Measurements from ENCODE around the gene MMP1. TPM values are rescaled to one million over a fixed set of nuclear protein-coding genes. Genes with fewer than 3 reads are reported as not detected.

Gene MMP1
- total RNA-seq, 1 donor, result 0.72 TPM

GRCh38 chr11:102799681-102800340, 1.9 kb upstream of the MMP1 start:
- Histone ChIP-seq H3K4me2 (ENCODE audit: insufficient read depth, low read length) (no peak overlapping the region), H3K27ac (ENCODE audit: low read depth, low read length) (no peak overlapping the region), H3K4me1 (ENCODE audit: insufficient read depth, low read length) (peaks cover 8% of the 10 kb centered on the region)

GRCh38 chr11:102794382-102794781, 3.6 kb downstream of the MMP1 start:
- peak; percentile 60 for TF ChIP-seq CTCF (IDR thresholded peaks at IDR 0.05; ENCODE audit: extremely low read depth, low read depth, low read length)
- no peaks in the 10 kb centered on the region for H3K4me1 ChIP-seq (ENCODE audit: insufficient read depth, low read length)
- no peaks in the 10 kb centered on the region for H3K79me2 ChIP-seq (ENCODE audit: insufficient read depth, low read length)
- no peaks in the 10 kb centered on the region for H3K36me3 ChIP-seq (ENCODE audit: insufficient read depth, low read length)
- no peak overlapping the region for H2AFZ ChIP-seq (ENCODE audit: low read length)
- no peak overlapping the region for H3K4me3 ChIP-seq (ENCODE audit: insufficient read depth, low read length)
- no peaks in the 10 kb centered on the region for H4K20me1 ChIP-seq (ENCODE audit: insufficient read depth, low read length)
- no peaks in the 10 kb centered on the region for H3K9me3 ChIP-seq (ENCODE audit: low read depth, low read length)
- H3K27ac ChIP-seq (ENCODE audit: low read depth, low read length), result no peak overlapping the region
- DNase-seq (ENCODE audit: insufficient read length, low spot score, missing footprints), result peak; percentile 11
- no peaks in the 10 kb centered on the region for H3K27me3 ChIP-seq (ENCODE audit: insufficient read depth, low read length)
- H3K4me2 ChIP-seq (ENCODE audit: insufficient read depth, low read length), result no peak overlapping the region

More at GRCh38 chr11:102799681-102800340, 1.9 kb upstream of the MMP1 start:
- Histone ChIP-seq H2AFZ (ENCODE audit: low read length) (peak overlapping the region; percentile 17), H3K79me2 (ENCODE audit: insufficient read depth, low read length) (no peaks in the 10 kb centered on the region), H3K36me3 (ENCODE audit: insufficient read depth, low read length) (no peaks in the 10 kb centered on the region), H3K4me3 (ENCODE audit: insufficient read depth, low read length) (no peak overlapping the region), H3K9me3 (ENCODE audit: low read depth, low read length) (no peaks in the 10 kb centered on the region), H4K20me1 (ENCODE audit: insufficient read depth, low read length) (no peaks in the 10 kb centered on the region), H3K27me3 (ENCODE audit: insufficient read depth, low read length) (no peaks in the 10 kb centered on the region)
- no peak for TF ChIP-seq CTCF (IDR thresholded peaks at IDR 0.05; ENCODE audit: extremely low read depth, low read depth, low read length)
- no peak for DNase-seq (ENCODE audit: insufficient read length, low spot score, missing footprints)

- H2AFZ ChIP-seq (ENCODE audit: low read length), result no peak overlapping the region
- H3K27me3 ChIP-seq (ENCODE audit: insufficient read depth, low read length), result no peaks in the 10 kb centered on the region
- no peaks in the 10 kb centered on the region for H3K36me3 ChIP-seq (ENCODE audit: insufficient read depth, low read length)
- H3K4me1 ChIP-seq (ENCODE audit: insufficient read depth, low read length), result no peaks in the 10 kb centered on the region
- H4K20me1 ChIP-seq (ENCODE audit: insufficient read depth, low read length), result no peaks in the 10 kb centered on the region
- H3K27ac ChIP-seq (ENCODE audit: low read depth, low read length), result no peak overlapping the region
- no peak overlapping the region for H3K4me2 ChIP-seq (ENCODE audit: insufficient read depth, low read length)
- no peak overlapping the region for H3K4me3 ChIP-seq (ENCODE audit: insufficient read depth, low read length)
- no peaks in the 10 kb centered on the region for H3K9me3 ChIP-seq (ENCODE audit: low read depth, low read length)
- no peak for TF ChIP-seq CTCF (IDR thresholded peaks at IDR 0.05; ENCODE audit: extremely low read depth, low read depth, low read length)
- no peak for DNase-seq (ENCODE audit: insufficient read length, low spot score, missing footprints)
- H3K79me2 ChIP-seq (ENCODE audit: insufficient read depth, low read length), result no peaks in the 10 kb centered on the region
Measured at GRCh38 chr11:102793677-102794290, 4.2 kb downstream of the MMP1 start.

GRCh38 chr11:102792604-102793003, 5.4 kb downstream of the MMP1 start:
- Histone ChIP-seq H2AFZ (ENCODE audit: low read length) (no peak overlapping the region), H3K4me2 (ENCODE audit: insufficient read depth, low read length) (no peak overlapping the region), H3K27me3 (ENCODE audit: insufficient read depth, low read length) (no peaks in the 10 kb centered on the region), H3K9me3 (ENCODE audit: low read depth, low read length) (no peaks in the 10 kb centered on the region), H3K4me1 (ENCODE audit: insufficient read depth, low read length) (no peaks in the 10 kb centered on the region), H3K36me3 (ENCODE audit: insufficient read depth, low read length) (no peaks in the 10 kb centered on the region), H4K20me1 (ENCODE audit: insufficient read depth, low read length) (no peaks in the 10 kb centered on the region), H3K27ac (ENCODE audit: low read depth, low read length) (no peak overlapping the region), H3K79me2 (ENCODE audit: insufficient read depth, low read length) (no peaks in the 10 kb centered on the region), H3K4me3 (ENCODE audit: insufficient read depth, low read length) (no peak overlapping the region)
- no peak for TF ChIP-seq CTCF (IDR thresholded peaks at IDR 0.05; ENCODE audit: extremely low read depth, low read depth, low read length)
- DNase-seq (ENCODE audit: insufficient read length, low spot score, missing footprints), result no peak
